ENCODE measurements around the gene AFAP1. TPM values are rescaled to one million over a fixed set of nuclear protein-coding genes. Genes with fewer than 3 reads are reported as not detected.

The AFAP1 gene
- total and polyA plus RNA-seq, 2 of the 4 experiments (the other 2 are of a cell fraction) = 48.2 to 80.9 TPM

DNA sequence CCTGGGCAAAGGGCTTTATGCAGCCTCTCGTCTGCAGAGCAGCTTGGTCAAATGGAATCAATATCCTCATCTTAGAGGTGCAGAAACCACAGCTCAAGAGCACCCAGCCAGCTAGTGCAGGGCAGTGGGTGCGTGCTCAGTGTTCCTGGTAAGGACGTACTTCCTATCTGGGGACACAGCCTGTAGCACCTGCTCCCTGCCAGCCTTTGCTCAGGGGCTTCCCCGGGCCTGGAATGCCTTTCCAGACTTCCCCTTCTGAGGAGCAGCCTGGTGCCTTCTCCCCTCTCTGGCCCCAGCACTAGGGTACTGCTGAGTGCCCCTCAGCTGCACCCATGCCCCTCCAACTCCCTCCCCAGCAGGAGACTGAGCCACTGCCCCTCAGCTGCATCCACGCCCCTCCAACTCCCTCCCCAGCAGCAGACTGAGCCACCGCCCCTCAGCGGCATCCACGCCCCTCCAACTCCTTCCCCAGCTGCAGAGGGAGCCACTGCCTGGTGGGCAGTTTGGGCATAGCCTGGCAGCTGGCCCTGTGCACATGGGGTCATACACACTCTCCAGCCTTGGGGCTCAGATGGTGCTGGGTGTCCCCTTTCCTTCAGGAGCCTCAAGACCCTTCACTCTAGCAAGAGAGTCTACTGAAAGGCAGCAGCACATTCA, 42.2 kb upstream of the AFAP1 start (continued):
- TF ChIP-seq BHLHE40 (IDR thresholded peaks at IDR 0.05; ENCODE audit: low read depth, low read length) = no peak
- no peak for TF ChIP-seq ELK1 (IDR thresholded peaks at IDR 0.05; ENCODE audit: borderline replicate concordance, low read depth, low read length)
- TF ChIP-seq FOS (IDR thresholded peaks at IDR 0.05; ENCODE audit: low read depth, low read length) = no peak
- no peak for TF ChIP-seq MAFK (IDR thresholded peaks at IDR 0.05; ENCODE audit: low read depth, low read length)

Data from IMR-90 (cell line).